Heart left ventricle (tissue), 13 donors: ENCODE data around the gene CEP85L.

Source experiments
- CTCF ChIP-seq, 12 donors: fragments of 200-600 bp; sonication (generic) in 4 of 12; IDR thresholded peaks; one replicate each; pipeline versions ENCODE4 v1.5.0 to v1.8.0; 2018 to 2022; ENCODE audit warnings: antibody characterized with exemption in 12 of 12, mild to moderate bottlenecking in 5 of 12
- POLR2A ChIP-seq, 2 donors: fragments of 450-650 bp; IDR thresholded peaks; one replicate each; pipeline ENCODE4 v1.6.1; 2017; ENCODE audit warnings: antibody characterized with exemption in 2 of 2, mild to moderate bottlenecking in 2 of 2, moderate library complexity in 2 of 2
- donor health status: ischemic (EF 13 %, LVEDD 7.1; RV severe dilation, severe dysfunction).
- donor health status: DM: no; HTN: yes; CAD: no.
- donor health status: DM: no; HTN: no; CAD: no.
- donor health status: ischemic (EF 25% LVEDD 6.9; RV normal size, moderate dysfunction).
- donor health status: ischemic (EF 25% LVEDD 5.7; RV mildly dilated, moderate dysfunction).
- donor health status: ischemic (EF 35%, LVEDD 5.7; RV mildly dilated, moderate dysfunction).
- donor health status: nonischemic (EF 11% LVEDD 7.7; RV severe dilation, severe dysfunction).
- donor health status: DM: yes; HTN: yes; CAD: no.
- donor health status: PGD.
- donor health status: ischemic (EF 29% LVEDD 5.4; RV normal size, mild dysfunction).
- donor health status: nonischemic (EF 23%, LVEDD 6.1; RV moderate dilation, normal function).

GRCh38 chr6:118567974-118568373, 83.4 kb downstream of the CEP85L start:
- no peak for TF ChIP-seq CTCF (IDR thresholded peaks at IDR 0.05)
- no peak for TF ChIP-seq POLR2A (IDR thresholded peaks at IDR 0.05)
